ENCODE results near the gene HPN. TPM values are rescaled to one million over a fixed set of nuclear protein-coding genes. Genes with fewer than 3 reads are reported as not detected.

Gene HPN
- total and polyA plus RNA-seq, 2 experiments from 2014 or later: 14.0 to 17.4 TPM

GRCh38 chr19:35045667-35046300 is 4.3 kb downstream of the HPN start:
- DNase-seq (ENCODE audit: low spot score) (peak; percentile 82), ATAC-seq (peak; percentile 42)
- H4K20me1 ChIP-seq (replicated peaks; ENCODE audit: insufficient read depth): no peaks in the 10 kb centered on the region; the same call in 1 of the 2 replicates
- peaks cover 17% of the 10 kb centered on the region; the same call in 1 of the 2 replicates for H3K79me2 ChIP-seq (replicated peaks; ENCODE audit: insufficient read depth)
- H3K27ac Mint-ChIP-seq: no peak overlapping the region
- no peaks in the 10 kb centered on the region for H3K36me3 ChIP-seq (ENCODE audit: insufficient read depth)
- peak; percentile 44 to 68 for TF ChIP-seq CTCF (conservative IDR thresholded peaks at IDR 0.05; ENCODE audit: low read depth in 2 of 2)
- no peak for TF ChIP-seq STAT1 (IDR thresholded peaks at IDR 0.05; ENCODE audit: unreplicated experiment)
- H3K27me3 Mint-ChIP-seq (ENCODE audit: insufficient read depth, low read depth, poor library complexity): peaks cover 15% of the 10 kb centered on the region
- H3K27me3 ChIP-seq (ENCODE audit: insufficient read depth): no peaks in the 10 kb centered on the region
- H3K36me3 Mint-ChIP-seq (ENCODE audit: low read depth): peaks cover 13% of the 10 kb centered on the region
- H2AFZ ChIP-seq: no peak overlapping the region
- H3F3A ChIP-seq (replicated peaks; ENCODE audit: low read depth): 0 out of 2 replicates have a peak, but pooled peaks cover 4% of the 10 kb centered on the region
- no peaks in the 10 kb centered on the region for H3K9me2 ChIP-seq (ENCODE audit: insufficient read depth)
- 0 out of 3 replicates have a peak overlapping the region, but pooled peaks have one; percentile 16 for H3K4me3 Mint-ChIP-seq
- H3K9me3 Mint-ChIP-seq: peaks cover 3% of the 10 kb centered on the region; the same call in 1 of the 3 replicates
- H3K27ac ChIP-seq (ENCODE audit: low read depth): no peak overlapping the region
- peaks cover 44% of the 10 kb centered on the region for H3K4me1 Mint-ChIP-seq
- H3K4me1 ChIP-seq (ENCODE audit: insufficient read depth): peaks cover 27% of the 10 kb centered on the region
- H3K4me3 ChIP-seq: no peak overlapping the region
- no peak overlapping the region; the same call in 1 of the 2 replicates for H3K4me2 ChIP-seq

GRCh38 chr19:35046461-35046860 is 4.9 kb downstream of the HPN start:
- no peak overlapping the region for H3K4me2 ChIP-seq
- peaks cover 27% of the 10 kb centered on the region for H3K4me1 ChIP-seq (ENCODE audit: insufficient read depth)
- TF ChIP-seq STAT1 (IDR thresholded peaks at IDR 0.05; ENCODE audit: unreplicated experiment) (no peak), ETS1 (IDR thresholded peaks at IDR 0.05) (no peak)
- Mint-ChIP-seq H3K27ac (no peak overlapping the region), H3K4me1 (peaks cover 41% of the 10 kb centered on the region), H3K27me3 (ENCODE audit: insufficient read depth, low read depth, poor library complexity) (peaks cover 13% of the 10 kb centered on the region), H3K4me3 (no peak overlapping the region), H3K9me3 (peaks cover 3% of the 10 kb centered on the region; the same call in 1 of the 3 replicates), H3K36me3 (ENCODE audit: low read depth) (peaks cover 13% of the 10 kb centered on the region)
- H3K27ac ChIP-seq (ENCODE audit: low read depth): no peak overlapping the region
- no peak overlapping the region for H3K4me3 ChIP-seq
- peaks cover 17% of the 10 kb centered on the region; the same call in 1 of the 2 replicates for H3K79me2 ChIP-seq (replicated peaks; ENCODE audit: insufficient read depth)
- H3K36me3 ChIP-seq (ENCODE audit: insufficient read depth): no peaks in the 10 kb centered on the region
- no peaks in the 10 kb centered on the region for H3K27me3 ChIP-seq (ENCODE audit: insufficient read depth)
- no peaks in the 10 kb centered on the region for H3K9me2 ChIP-seq (ENCODE audit: insufficient read depth)
- H4K20me1 ChIP-seq (replicated peaks; ENCODE audit: insufficient read depth): no peaks in the 10 kb centered on the region; the same call in 1 of the 2 replicates
- ATAC-seq: no peak
- H2AFZ ChIP-seq: no peak overlapping the region
- no peak for DNase-seq (ENCODE audit: low spot score)
- H3F3A ChIP-seq (replicated peaks; ENCODE audit: low read depth): 0 out of 2 replicates have a peak, but pooled peaks cover 4% of the 10 kb centered on the region

GRCh38 chr19:35048911-35049411 is 7.4 kb downstream of the HPN start:
- H2AFZ ChIP-seq: no peak overlapping the region
- no peak for ATAC-seq
- H3K27me3 ChIP-seq (ENCODE audit: insufficient read depth): no peaks in the 10 kb centered on the region
- 0 out of 2 replicates have a peak, but pooled peaks cover 4% of the 10 kb centered on the region for H3F3A ChIP-seq (replicated peaks; ENCODE audit: low read depth)
- H3K27ac Mint-ChIP-seq: peak overlapping the region; percentile 10; the same call in 1 of the 2 replicates
- H3K4me1 Mint-ChIP-seq: peaks cover 23% of the 10 kb centered on the region
- peaks cover 18% of the 10 kb centered on the region for H3K27me3 Mint-ChIP-seq (ENCODE audit: insufficient read depth, low read depth, poor library complexity)
- no peaks in the 10 kb centered on the region for H3K9me2 ChIP-seq (ENCODE audit: insufficient read depth)
- TF ChIP-seq STAT1 (IDR thresholded peaks at IDR 0.05; ENCODE audit: unreplicated experiment) (no peak), ETS1 (IDR thresholded peaks at IDR 0.05) (no peak), ZNF114 (CRISPR knock-in tag; IDR thresholded peaks at IDR 0.05) (no peak), REST (IDR thresholded peaks at IDR 0.05; ENCODE audit: unreplicated experiment) (no peak), ZNF331 (CRISPR knock-in tag; IDR thresholded peaks at IDR 0.05; ENCODE audit: low read depth) (no peak)
- no peak overlapping the region; the same call in 2 of the 3 replicates for H3K4me3 Mint-ChIP-seq
- peaks cover 18% of the 10 kb centered on the region for H3K36me3 Mint-ChIP-seq (ENCODE audit: low read depth)
- no peaks in the 10 kb centered on the region; the same call in 1 of the 2 replicates for H4K20me1 ChIP-seq (replicated peaks; ENCODE audit: insufficient read depth)
- H3K79me2 ChIP-seq (replicated peaks; ENCODE audit: insufficient read depth): peaks cover 7% of the 10 kb centered on the region; the same call in 1 of the 2 replicates
- no peak for DNase-seq (ENCODE audit: low spot score)
- H3K4me3 ChIP-seq: no peak overlapping the region
- H3K36me3 ChIP-seq (ENCODE audit: insufficient read depth): no peaks in the 10 kb centered on the region
- H3K4me1 ChIP-seq (ENCODE audit: insufficient read depth): peaks cover 15% of the 10 kb centered on the region
- no peak overlapping the region for H3K4me2 ChIP-seq
- no peak overlapping the region for H3K27ac ChIP-seq (ENCODE audit: low read depth)
- peaks cover 3% of the 10 kb centered on the region; the same call in 1 of the 3 replicates for H3K9me3 Mint-ChIP-seq

Measured in GM23338 (cell line).